H1 (cell line): ENCODE measurements around the gene CUBN. TPM values are rescaled to one million over a fixed set of nuclear protein-coding genes. Genes with fewer than 3 reads are reported as not detected.

Source experiments
- BACH1 ChIP-seq: IDR thresholded peaks from 2 replicates; pipeline ENCODE4 v1.6.1; 2012; ENCODE audit warnings: low read length, improper control_type of control experiment
- CBX5 ChIP-seq: fragments of 300-800, 300-1000 bp; sonication (generic); IDR thresholded peaks from 2 replicates; pipeline ENCODE4 v1.7.1; 2016; ENCODE audit warnings: antibody characterized with exemption, low read length, low read depth
- CREB1 ChIP-seq: IDR thresholded peaks from 2 replicates; pipeline ENCODE4 v1.6.1; 2012; ENCODE audit warnings: inconsistent platforms
- FOSL1 ChIP-seq: IDR thresholded peaks from 2 replicates; pipeline ENCODE4 v1.6.1; 2011; ENCODE audit warnings: mild to moderate bottlenecking, low read depth, low read length, moderate library complexity; ENCODE audit not compliant: insufficient read depth
- HDAC6 ChIP-seq: IDR thresholded peaks from one replicate; pipeline ENCODE4 v1.7.1; 2012; ENCODE audit warnings: low read depth, mild to moderate bottlenecking, inconsistent platforms, low read length, moderate library complexity
- PHF8 ChIP-seq: fragments of 200-600 bp; sonication (generic); conservative IDR thresholded peaks from 2 replicates; pipeline ENCODE4 v1.7.1; 2012; ENCODE audit warnings: low read depth, mild to moderate bottlenecking, inconsistent platforms, low read length, moderate library complexity
- POU5F1 ChIP-seq: IDR thresholded peaks from 2 replicates; pipeline ENCODE4 v1.6.1; 2011; ENCODE audit warnings: low read depth, mild to moderate bottlenecking, low read length, moderate library complexity
- SIX5 ChIP-seq: IDR thresholded peaks from 2 replicates; pipeline ENCODE4 v1.6.1; 2011; ENCODE audit warnings: mild to moderate bottlenecking, low read depth, low read length
- SRF ChIP-seq: IDR thresholded peaks from 2 replicates; pipeline ENCODE4 v1.6.1; 2011; ENCODE audit warnings: mild to moderate bottlenecking, low read depth, low read length, moderate library complexity
- polyA plus RNA-seq, 7 experiments: library from polyadenylated mRNA; depleted of rRNA in 3 of 7; stranded (reverse) in 5 of 7; unstranded in 2 of 7; fragments of >200 nt in 5 of 7; fragments of 200-250 nt in 2 of 7; gene quantifications; 1 replicate in 5 of 7; 2 replicates in 1 of 7; 4 replicates in 1 of 7; pipeline versions ENCODE4 v1.2.1 to v1.2.3, GENCODE V29; 2011 to 2013; ENCODE audit warnings: missing spikeins in 2 of 7, mixed read lengths in 2 of 7
- total RNA-seq: library from RNA; stranded (reverse); fragmentation: NEBNext Ultra II Directional; extraction: Animal tissue kit (Norgen Biotek cat#: 25700); gene quantifications from 2 replicates; pipeline ENCODE4 v1.2.1, GENCODE V29; 2021

CUBN gene
- total and polyA plus RNA-seq, 2 of the 8 experiments (the other 6 are each of a cell fraction or from before 2014, with no cell fraction given) = 0.04 to 0.08 TPM

DNA sequence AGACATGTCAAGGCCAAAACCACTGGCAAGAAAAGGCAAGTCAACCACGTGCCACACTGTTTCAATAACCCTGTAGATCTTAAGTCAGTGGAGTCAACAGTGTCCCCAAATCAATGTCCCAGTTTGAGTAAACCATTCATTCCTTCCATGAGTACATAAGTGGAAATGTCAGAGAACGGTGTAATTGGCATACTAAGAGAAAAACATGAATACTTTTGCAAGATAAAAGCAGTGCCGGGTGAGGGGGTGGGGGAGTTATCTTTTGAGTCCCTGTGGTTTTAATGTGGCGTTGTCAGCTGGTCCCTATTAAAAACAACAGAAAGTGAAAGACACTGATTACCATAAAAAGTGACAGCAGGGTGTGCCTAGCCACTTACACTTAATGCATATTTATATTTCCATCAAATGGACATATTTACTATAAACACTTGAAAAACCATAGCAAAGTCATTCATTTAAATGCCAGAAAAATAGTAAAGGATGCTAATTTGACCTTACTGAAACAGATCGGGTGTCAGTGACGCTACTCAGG, 350.2 kb downstream of the CUBN start (continued):
- TF ChIP-seq FOSL1 (no peak), CREB1 (no peak), SIX5 (no peak), BACH1 (no peak), PHF8 (no peak), POU5F1 (no peak), HDAC6 (no peak), SRF (no peak), CBX5 (no peak)
